Measurements from ENCODE around the gene DLG2. TPM values are rescaled to one million over a fixed set of nuclear protein-coding genes. Genes with fewer than 3 reads are reported as not detected.

The DLG2 gene
- total and polyA plus RNA-seq, 2 of the 4 experiments (the other 2 are of a cell fraction): 0.31 to 0.36 TPM

GRCh38 chr11:84414920-84415319 lies 1212.2 kb downstream of the DLG2 start:
- DNase-seq: no peak
- dilution Hi-C loops (cut with HindIII; ENCODE audit: low sequenced_read_pairs, unreplicated experiment): no loop called here
- no peaks in the 10 kb centered on the region for H3K36me3 ChIP-seq (ENCODE audit: control insufficient read depth, insufficient read depth, low read length)
- no peak overlapping the region for H2BK5ac ChIP-seq (ENCODE audit: low read depth, low read length, poor library complexity, severe bottlenecking)
- no peak overlapping the region for H2AK5ac ChIP-seq (ENCODE audit: low read depth, low read length)
- no peak overlapping the region for H3K27ac ChIP-seq (ENCODE audit: insufficient read depth, low read length)
- H4K8ac ChIP-seq (ENCODE audit: low read depth in 2 of 2, low read length in 2 of 2): no peak overlapping the region
- no peak overlapping the region for H2AFZ ChIP-seq (replicated peaks; ENCODE audit: low read length, poor library complexity)
- H3K4me1 ChIP-seq (ENCODE audit: control insufficient read depth, insufficient read depth, low read length): no peaks in the 10 kb centered on the region
- no peak for TF ChIP-seq MAFK (IDR thresholded peaks at IDR 0.05; ENCODE audit: low read depth, low read length)
- no peak for TF ChIP-seq MXI1 (IDR thresholded peaks at IDR 0.05; ENCODE audit: borderline replicate concordance, low read depth, low read length)
- no peak for TF ChIP-seq RAD21 (IDR thresholded peaks at IDR 0.05; ENCODE audit: low read length)
- TF ChIP-seq CEBPB (IDR thresholded peaks at IDR 0.05; ENCODE audit: low read depth, low read length): no peak
- no peak for TF ChIP-seq POLR2A (IDR thresholded peaks at IDR 0.05; ENCODE audit: low read depth, low read length)
- no peak for TF ChIP-seq BHLHE40 (IDR thresholded peaks at IDR 0.05; ENCODE audit: low read depth, low read length)
- TF ChIP-seq USF2 (IDR thresholded peaks at IDR 0.05; ENCODE audit: low read depth, low read length): no peak
- no peak for TF ChIP-seq NFE2L2 (IDR thresholded peaks at IDR 0.05; ENCODE audit: low read depth, low read length)
- TF ChIP-seq SMC3 (IDR thresholded peaks at IDR 0.05; ENCODE audit: low read depth, low read length): no peak
- TF ChIP-seq RFX5 (IDR thresholded peaks at IDR 0.05; ENCODE audit: low read depth, low read length): no peak
- no peak for TF ChIP-seq RCOR1 (IDR thresholded peaks at IDR 0.05; ENCODE audit: insufficient replicate concordance, low read length)
- TF ChIP-seq FOS (IDR thresholded peaks at IDR 0.05; ENCODE audit: low read depth, low read length): no peak
- no peak for TF ChIP-seq MAZ (IDR thresholded peaks at IDR 0.05; ENCODE audit: borderline replicate concordance, low read depth, low read length)
- no peak for TF ChIP-seq CHD1 (IDR thresholded peaks at IDR 0.05; ENCODE audit: low read depth, low read length)
- TF ChIP-seq CTCF (conservative IDR thresholded peaks at IDR 0.05; ENCODE audit: low read depth, low read length): no peak
- no peak for TF ChIP-seq ELK1 (IDR thresholded peaks at IDR 0.05; ENCODE audit: borderline replicate concordance, low read depth, low read length)
- no peaks in the 10 kb centered on the region for H3K27me3 ChIP-seq (ENCODE audit: control insufficient read depth, insufficient read depth, low read length)
- H3K79me1 ChIP-seq (ENCODE audit: low read depth in 1 of 2, low read length in 2 of 2): no peaks in the 10 kb centered on the region
- H3K23ac ChIP-seq (ENCODE audit: low read depth, low read length): no peak overlapping the region
- H3K9ac ChIP-seq (ENCODE audit: low read depth, low read length): no peak overlapping the region
- no peak overlapping the region for H4K91ac ChIP-seq (ENCODE audit: insufficient read depth, low read depth, low read length)
- no peak overlapping the region for H3K56ac ChIP-seq (ENCODE audit: extremely low read depth, insufficient read depth, low read length)
- WGBS, 2 experiments (ENCODE audit: extremely low coverage in 2 of 2, insufficient read length in 1 of 2): no CpG with 5 or more reads among the region's 1 CpG
- no peak overlapping the region for H3K14ac ChIP-seq (replicated peaks; ENCODE audit: low read depth, low read length)
- H3K4ac ChIP-seq (ENCODE audit: low read depth, low read length): no peak overlapping the region
- H3K9me3 ChIP-seq (ENCODE audit: control insufficient read depth, insufficient read depth, low read length): no peaks in the 10 kb centered on the region
- H3K9me1 ChIP-seq (ENCODE audit: insufficient read depth, low read length): no peaks in the 10 kb centered on the region
- ChIA-PET POLR2A (ENCODE audit: unreplicated experiment) (no interaction called here), CTCF (no interaction called here)
- no peak overlapping the region for H2AK9ac ChIP-seq (replicated peaks; ENCODE audit: low read depth, low read length, poor library complexity)
- no peak overlapping the region for H4K5ac ChIP-seq (ENCODE audit: low read depth, low read length)
- no peak overlapping the region for H3K4me2 ChIP-seq (ENCODE audit: low read depth, low read length)
- no peak overlapping the region for H2BK15ac ChIP-seq (ENCODE audit: low read depth, low read length)
- in situ Hi-C loops (cut with MboI; ENCODE audit: low sequenced_read_pairs): no loop called here
- H4K20me1 ChIP-seq (ENCODE audit: insufficient read depth, low read length): no peaks in the 10 kb centered on the region
- H3K18ac ChIP-seq (ENCODE audit: low read depth, low read length): no peak overlapping the region
- ATAC-seq (ENCODE audit: low read depth): no peak
- BruUV-seq (replicated peaks): no TSS peak
- H2BK20ac ChIP-seq (ENCODE audit: low read depth, low read length): no peak overlapping the region
- H3K4me3 ChIP-seq (ENCODE audit: insufficient read depth, low read depth, low read length): no peak overlapping the region
- intact Hi-C loops (cut with micrococcal nuclease): no loop called here
- H2BK120ac ChIP-seq (ENCODE audit: low read depth, low read length): no peak overlapping the region

All from IMR-90 (cell line).